ENCODE data around the gene WDFY4.

WDFY4 gene

DNA sequence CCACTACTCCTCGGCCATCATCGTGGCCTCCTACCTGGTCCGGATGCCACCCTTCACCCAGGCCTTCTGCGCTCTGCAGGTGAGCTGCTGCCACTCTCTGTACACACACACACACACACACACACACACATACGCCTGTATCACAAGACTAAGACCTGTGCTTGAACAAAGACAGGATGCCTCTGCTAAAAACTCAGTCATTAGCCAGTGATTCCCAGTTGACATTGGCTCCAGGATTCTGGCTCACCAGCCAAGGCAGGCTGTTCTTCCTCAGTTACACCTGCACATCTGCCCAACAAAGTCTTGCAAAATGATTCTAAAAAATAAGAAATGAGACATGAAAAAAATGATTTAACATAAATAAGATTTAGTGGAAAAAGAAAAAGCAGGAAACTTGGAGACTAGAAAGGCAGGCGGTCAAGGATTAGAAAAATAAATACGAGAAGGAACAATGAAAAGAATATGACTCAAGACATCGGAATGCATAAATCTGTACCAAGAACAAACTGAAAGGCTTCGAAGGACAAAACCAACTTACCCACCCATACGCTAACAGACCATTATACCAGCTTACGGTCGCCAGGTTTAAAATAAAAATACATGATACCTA is 262.3 kb downstream of the WDFY4 start:
- DNase-seq = no peak

DNA sequence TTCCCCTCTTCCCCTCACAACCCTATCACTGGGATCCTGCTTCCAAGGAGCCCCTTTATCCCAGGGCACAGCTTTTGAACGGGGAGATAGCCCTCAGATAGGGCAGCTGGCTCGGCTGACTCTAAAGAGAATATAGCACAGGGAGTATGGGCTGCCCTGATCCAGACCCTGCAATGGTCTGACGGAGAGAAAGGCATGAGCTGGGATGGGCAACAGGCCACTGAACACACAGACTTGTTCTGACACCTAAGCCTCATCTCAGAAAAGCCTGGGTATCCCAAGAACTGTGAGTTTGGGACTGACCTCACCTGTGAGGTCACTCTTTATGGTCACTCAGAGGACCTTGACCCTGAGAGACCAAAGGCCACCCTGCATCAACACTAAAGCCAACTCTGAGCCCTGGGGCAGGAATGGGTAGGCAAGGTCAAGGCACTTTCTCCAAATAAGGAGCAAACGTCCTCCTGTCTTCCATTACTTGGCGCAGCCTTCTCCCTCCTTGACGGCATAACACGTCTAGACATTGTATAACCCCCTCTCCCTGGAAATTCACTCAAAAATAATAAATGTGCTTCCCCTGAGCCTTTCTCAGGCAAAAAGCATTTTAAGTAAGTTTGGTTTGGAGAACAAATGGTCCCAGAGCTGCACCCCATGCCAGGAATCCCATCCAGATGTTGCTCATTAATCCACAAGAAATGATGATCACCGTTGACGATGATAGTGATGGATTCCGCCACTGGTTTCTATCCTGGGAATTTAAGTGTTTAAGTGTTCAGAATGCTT is 263.2 kb downstream of the WDFY4 start:
- no peak for DNase-seq

DNA sequence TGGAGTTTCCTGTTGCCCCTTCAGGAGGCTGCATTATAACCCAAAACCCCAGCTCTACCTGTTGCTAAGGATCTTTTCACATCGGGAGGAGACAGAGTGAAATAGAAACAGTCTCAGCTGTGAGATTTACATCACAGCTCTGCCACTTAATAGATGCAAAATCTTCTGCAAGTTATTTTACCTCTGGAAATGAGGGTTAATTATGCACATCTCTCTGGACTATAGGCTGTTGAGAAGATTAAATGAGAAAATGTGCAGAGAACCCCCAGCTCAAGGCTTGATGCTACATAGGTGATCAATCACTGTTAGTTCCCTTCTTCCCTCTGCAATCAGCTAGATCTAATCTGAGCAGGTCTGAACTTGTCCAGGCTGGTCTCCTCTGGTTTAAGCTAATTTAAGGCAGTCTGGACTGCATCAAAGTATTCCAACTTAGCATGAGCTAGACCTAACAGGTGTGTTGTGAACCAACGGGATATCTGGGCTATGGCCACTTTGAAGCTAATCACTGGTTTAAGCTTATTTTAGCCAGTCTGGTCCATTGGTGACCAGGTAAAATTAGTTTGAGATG is 263.9 kb downstream of the WDFY4 start:
- DNase-seq = no peak

DNA sequence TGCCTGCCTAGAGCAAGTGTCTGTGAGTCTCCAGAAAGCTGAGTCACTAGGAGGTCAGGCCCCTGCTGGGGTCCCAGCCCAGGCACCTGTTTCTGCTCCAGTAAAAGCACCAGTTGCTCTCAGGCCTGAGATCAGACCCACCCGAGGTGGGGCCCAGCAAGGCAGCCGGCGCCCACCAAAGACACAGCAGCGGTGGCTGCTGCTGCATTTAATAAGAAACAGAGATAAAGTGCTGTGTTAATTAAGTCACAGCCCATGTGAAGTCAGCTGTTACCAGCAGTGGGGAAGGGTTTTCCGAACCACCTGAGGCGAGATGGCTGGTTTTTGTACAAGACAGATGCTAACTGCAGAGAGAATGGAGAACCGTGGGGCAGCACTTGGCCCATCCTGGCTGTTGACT is 267.0 kb downstream of the WDFY4 start:
- DNase-seq = no peak

DNA sequence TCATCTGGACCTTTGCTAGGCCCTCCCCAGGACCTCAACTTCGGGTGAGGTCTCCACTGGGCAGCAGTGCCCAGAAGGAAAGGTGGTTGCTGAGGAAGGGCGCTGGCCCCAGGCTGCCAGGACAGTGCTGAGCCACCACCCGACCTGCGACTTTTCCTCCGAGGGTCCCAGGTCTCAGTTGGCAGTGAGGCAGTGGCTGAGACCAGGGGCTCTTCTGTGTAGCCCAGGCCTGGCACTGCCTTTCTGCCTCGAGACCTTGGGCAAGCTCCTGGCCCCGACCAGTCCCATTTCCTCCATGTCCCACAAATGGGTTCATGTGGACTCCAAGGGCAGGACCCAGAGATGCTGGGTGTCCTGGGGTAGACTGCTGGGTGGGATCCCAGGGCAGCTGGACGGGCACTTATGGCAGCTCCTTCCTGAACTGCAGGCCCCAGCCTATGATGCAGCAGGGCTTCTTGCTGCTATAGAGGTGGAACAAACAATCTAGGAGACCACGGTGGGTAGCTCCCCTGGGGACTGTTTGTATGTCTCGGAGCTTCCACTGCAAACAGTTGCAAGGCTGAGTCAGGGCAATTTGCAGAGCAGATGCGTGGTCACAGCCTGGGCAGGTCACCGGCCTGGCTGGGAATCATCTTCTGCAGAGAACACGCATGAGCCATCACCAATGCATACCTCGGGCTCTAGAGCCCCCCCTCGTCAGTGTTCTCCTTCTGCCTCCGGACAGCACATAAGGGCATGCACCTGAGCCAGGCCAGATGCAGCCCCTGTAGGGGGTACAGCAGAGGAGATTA is 272.9 kb downstream of the WDFY4 start:
- DNase-seq = no peak

DNA sequence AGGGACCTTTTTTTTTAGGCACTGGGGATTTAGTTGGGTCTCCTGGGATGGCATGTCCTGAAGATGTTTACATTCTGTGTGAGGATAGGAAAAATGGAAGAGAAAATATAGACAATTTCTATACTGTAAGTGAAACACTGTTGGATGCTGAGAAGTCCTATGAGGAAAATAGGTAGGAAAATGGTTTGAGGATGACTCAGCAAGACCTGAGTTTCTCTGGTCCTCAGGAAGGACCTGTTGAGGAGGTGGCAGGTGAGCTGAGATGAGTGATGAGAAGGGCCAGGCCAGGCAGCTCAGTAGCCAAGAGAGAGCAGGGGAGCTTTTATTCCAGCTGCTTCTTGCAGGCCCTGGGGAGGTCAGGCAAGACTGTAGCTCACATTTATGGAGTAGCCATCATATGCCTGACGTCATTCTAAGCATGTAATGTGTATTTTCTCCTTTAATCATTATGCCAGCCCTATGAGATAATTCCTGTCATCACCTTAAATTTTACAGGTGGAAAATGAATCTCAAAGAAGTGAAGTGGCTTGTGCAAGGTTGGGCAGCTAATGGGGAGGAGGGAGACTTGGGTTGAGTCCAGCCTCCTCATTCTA is 274.0 kb downstream of the WDFY4 start:
- DNase-seq = no peak

DNA sequence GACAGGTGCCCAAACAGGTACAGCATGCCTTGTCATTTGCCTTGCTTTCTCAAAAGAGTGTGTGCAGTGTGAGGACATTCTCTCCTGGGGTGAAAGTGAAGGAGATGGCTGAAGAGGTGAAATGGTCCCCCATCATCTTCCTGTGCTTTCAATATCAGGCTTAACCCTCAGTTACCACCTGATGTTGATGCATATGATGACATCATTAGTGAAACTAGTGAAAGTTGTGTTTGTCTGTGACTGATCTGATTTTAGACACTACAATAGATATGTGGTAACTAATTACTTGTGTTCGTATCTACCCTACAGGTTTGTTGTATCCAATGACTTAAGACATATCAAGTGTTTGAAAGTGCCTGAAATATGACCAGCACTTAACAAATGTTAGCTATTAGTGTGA is 279.4 kb downstream of the WDFY4 start:
- DNase-seq = no peak

DNA sequence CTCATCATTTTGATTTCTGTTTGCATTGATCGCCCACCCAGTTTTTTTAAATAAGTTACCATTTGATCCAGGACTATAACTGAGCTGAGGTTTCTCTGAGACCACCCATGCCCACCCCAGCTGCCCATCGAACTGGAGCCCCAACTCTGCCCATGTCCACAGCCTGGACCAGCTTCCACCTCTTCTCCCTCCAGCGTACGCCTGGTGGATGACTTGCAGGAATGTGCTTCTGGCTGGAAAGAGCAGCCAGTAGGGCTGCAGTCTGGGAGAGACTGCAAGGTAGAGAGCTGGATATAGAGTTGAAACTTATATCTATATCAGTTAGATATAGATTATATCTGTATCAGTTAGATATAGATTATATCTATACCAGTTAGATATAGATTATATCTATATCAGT is 280.8 kb downstream of the WDFY4 start:
- no peak for DNase-seq

DNA sequence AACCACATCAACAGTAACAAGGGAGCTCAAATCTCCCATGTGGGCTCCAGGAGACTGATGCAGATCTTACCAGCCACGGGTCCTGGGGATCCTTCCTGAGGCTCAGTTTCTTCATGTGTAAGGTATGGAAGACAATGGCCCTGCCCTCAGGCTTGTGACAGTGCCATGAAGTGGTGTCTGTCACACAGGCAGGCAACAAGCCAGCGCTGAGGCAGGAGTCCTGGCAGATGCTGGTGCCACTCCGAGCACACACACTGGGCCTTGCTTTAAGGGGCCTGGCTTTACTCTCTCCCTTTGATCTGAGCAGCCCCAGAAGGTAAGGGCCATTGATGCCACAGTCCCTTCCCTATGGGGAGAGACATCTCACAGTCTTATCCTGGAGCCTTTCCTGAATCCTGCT is 283.4 kb downstream of the WDFY4 start:
- no peak for DNase-seq

DNA sequence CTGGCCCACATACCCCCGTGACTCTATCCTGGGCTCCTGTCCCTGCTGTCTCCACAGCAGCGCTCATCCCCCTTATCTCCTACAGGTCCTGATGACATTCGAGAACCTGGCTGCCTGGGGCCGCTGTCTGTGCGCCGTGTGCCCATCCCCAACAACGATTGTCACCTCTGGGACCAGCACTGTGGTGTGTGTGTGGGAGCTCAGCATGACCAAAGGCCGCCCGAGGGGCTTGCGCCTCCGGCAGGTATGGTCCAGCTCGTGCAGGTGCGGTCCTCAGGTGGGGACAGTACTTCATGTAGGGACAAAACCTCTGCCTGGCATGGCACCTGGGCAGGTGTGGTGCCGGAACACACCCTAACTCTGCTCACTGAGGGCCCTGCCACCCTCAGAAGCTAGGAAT is 285.4 kb downstream of the WDFY4 start:
- DNase-seq = no peak

DNA sequence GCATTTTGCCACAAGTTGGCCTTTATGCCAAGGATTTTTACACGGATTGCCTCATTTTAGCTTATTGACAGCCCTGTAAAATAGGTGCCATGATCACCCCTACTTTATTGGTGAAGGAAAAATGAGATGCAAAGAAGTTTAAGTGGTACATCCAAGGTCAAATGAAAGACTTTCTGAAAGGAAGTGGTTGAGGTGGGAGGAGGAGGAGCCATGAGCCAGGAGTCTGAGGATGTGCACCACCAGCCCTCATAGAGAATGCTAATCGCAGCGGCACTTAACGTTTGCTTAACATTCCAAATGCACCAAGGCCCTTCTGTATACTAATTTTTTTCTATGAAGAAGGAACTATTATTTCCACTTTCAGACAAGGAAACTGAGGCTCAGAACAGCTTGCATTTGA is 286.0 kb downstream of the WDFY4 start:
- no peak for DNase-seq

DNA sequence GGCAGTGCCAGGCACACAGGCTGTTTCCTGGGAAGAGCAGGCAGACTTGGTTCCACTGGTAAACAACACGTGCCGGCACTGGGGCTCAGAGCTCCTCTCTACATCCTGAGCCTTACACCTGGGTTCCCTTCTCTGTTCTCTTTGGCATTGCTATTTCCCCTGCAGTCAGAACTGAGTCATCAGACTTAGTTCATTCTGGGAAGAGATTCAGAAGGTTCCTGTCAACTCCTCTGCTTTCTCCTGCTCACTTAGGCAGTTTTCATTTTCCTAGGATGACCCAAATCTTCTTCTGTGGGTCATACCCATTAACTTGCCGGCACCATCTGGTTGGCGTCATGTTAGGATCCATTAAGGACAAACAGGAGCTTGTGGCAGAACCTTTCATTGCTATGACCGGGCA is 288.4 kb downstream of the WDFY4 start:
- no peak for DNase-seq

DNA sequence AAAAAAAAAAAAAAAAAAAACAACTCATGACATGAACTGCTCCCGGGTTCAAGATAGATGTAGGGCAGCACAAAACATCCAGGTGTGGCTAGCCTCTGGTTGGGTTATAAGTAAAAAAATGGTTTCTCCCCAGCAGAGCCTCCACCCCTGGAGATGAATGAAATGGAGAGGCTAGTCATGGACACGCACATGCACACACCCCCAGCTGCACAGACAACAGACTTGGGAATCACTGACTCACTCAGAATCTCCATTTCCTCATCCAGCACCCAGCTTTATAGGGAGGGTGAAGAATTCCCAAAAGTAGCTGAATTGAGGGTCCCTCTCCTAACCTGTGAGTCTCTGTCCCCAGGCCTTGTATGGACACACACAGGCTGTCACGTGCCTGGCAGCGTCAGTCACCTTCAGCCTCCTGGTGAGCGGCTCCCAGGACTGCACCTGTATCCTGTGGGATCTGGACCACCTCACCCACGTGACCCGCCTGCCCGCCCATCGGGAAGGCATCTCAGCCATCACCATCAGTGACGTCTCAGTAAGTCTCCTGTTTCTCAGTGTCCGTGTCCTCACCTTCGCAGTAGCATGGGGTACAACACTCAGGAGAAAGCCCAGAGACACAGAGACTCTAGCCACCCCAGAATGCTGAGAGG is 290.0 kb downstream of the WDFY4 start:
- DNase-seq = no peak

DNA sequence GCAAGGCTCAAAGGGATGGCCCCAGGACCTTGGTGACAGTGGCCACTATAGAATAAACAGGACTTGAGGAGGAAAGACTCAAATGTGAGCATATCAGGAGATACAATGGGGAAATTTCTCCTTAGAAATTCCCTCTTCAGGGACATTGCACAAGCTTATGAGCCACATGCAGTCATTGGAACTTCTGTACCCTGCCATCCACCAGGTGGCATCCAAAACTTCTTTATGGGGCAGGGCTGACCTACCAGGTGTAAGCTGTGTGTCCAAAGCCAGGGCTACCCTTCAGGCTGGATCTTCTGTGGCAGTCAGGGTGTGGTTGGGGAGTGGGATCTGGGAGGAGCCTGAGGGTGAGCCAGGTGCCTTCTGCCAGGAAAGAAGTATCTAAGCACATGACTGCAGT is 291.5 kb downstream of the WDFY4 start:
- DNase-seq = no peak

DNA sequence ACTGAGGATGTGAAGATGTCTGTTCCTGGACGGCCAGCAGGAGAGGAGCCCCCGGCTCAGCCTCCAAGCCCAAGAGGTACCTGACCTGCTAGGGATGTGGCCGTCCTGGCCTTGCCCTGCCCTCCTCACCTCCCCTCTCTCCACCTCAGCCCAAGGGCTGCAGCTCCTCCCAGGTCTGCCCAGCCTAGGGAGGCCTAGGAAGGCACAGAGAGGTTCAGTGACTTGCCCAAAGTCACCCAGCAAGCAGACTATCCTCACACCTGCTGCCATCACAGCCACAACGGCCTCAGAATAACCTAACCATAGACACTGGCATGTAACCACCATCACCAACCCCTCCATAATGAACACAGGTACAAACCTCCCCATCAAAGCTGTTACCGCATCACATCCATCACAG is 293.6 kb downstream of the WDFY4 start:
- no peak for DNase-seq

DNA sequence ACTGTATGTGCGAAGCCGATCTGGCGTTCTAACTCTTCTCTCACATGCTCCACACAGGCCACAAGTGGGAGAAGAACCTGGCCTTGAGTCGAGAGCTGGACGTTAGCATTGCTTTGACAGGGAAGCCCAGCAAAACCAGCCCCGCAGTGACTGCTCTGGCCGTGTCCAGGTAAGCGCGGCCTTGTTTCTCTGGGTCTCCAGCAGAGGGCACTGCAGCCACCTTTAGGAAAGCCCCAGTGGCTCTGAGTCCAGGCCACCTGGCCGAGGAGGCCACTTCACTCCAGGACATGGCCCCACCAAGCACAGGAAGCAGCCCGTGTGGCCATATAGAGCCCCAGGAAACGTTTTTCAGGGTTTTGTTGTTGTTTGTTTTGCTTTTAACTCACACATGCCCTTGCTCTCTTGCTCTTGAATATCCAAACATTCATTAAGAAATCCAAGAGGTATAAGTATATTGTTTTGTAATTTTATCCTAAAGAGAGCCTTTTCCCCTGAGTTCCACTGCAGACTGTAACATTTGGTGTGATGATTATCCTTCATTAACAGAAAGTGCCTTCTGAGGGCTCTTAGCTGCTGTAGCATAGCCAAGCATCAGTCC is 296.7 kb downstream of the WDFY4 start:
- peak in 1 of 4 experiments; percentile 4 for DNase-seq

DNA sequence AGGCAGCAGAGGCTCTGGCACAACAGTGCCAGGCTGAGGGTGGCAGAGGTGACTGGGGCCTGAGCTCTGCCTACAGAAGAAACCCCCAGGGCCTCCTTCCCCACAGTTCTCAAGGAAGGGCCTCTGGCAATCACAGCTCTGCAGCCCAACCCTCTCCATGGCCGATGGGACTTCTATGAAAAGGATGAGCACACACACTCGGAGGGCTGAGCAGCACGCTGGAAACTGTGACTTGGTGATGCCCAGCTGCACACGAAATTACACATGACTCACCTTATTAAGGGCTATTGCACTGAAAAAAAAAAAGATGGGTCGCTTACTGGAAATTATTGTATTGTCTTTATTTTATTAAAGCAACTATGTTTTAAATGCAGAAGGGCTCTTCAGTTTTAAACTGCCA is 297.9 kb downstream of the WDFY4 start:
- DNase-seq = no peak

DNA sequence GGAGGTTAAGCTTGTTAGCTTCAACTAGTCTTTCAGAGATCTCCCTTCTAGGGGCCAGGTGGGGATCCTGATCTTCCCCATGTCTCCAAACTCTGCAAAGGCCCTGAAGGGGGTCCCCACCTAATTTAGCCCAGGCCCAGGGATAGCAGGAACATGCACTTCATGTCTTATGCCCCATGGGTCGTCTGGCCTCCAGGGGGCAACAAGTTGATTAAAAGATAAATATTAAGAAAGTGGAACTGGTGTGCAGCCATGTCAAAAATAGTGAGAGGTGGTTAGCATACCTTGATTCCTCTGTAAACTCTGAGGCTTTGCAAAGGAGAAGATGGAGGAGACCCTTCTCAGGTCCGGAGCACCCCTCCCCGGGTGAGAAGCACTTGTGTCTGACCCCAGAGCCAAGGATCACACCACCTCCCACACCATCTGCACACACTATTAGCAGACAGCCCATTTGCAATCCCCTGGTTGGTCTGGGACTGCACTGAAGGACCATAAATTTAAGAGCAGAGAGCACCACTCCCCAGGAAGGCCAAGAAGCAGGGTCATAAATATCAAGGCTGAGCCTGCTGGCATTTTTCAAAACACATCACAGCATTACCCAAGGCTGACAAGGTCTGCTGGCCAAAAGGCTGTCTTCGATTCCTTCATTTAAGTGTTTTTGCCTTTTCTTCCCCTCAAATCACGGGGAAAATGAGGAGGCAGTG is 299.1 kb downstream of the WDFY4 start:
- no peak for DNase-seq

DNA sequence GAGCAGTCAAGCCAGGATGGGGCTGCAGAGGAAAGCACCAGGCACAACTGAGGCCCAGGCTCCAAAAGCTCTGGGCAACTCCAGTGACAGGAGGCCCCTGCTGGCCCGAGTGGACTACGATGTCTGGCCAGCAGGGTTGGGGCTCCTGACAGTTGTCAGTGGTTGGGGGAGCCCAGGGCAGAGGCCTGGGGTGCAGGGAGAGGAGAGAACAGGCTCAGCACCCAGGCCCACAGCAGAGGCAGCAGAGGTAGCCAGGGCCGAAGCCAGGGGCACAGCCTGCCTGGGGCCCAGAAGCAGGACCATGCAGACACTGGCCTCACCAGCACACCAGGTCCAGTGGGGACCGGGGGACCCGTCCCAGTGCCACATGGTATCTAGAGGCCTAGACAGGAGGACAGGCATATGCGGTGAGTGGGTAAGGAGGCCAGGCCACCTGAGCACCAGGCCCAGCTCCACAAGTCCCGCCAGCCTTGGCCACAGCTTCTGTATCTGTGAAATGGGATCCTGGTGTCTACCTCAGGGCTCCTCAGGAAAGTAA is 301.0 kb downstream of the WDFY4 start:
- no peak for DNase-seq

DNA sequence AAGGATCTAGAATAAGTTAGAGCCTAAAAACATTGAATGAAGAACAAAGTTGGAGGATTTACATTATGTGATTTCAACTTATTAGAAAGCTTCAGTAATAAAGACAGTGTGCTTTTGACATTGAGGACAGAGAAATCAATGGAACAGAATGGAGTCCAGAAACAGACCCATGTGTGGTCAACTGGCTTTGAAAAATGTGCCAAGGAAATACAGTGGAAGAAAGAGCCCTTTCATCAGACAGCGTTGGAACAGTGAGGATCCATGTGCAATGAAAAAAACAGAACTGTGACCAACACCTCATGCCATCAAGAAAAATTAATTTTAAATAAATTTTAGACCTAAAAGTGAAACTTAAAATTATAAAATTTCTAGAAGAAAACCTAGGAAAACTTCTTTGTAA is 305.6 kb downstream of the WDFY4 start:
- no peak for DNase-seq

DNA sequence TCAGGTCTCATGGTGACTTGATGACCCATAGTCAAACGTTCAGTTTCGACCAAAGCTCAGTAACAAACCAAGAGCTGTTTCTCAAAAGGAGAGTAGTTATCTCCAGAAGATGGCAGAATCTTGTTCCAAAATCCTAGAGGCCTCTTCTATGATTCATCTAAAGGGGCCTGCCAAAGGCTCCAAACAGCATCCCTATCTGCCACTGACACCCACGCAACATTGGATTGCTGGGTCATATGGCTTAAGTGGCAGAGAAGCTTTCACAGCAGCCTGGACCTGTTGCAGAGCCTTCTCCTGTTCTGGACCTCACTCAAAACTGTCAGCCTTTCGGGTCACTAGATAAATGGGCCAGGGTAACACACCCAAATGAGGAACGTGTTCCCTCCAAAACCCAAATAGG is 309.0 kb downstream of the WDFY4 start:
- DNase-seq = no peak
